NB4 (cell line): ENCODE data around the gene IFRD1.
"Not testable (repeated sequence)": the region's sequence is repeated elsewhere in the genome, so short reads cannot be mapped to it uniquely, and the experiment has no call there.

Source experiments
- DNase-seq: peaks from one replicate; pipeline ENCODE4 v3.0.0; 2010; ENCODE audit warnings: low read depth
- H3K4me3 ChIP-seq: one replicate; pipeline ENCODE4 v1.5.1; 2011; ENCODE audit warnings: mild to moderate bottlenecking, low read depth, low read length, moderate library complexity
- CTCF ChIP-seq: IDR thresholded peaks from one replicate; pipeline ENCODE4 v1.5.1; 2012; ENCODE audit warnings: low read depth, low read length
- MYC ChIP-seq: IDR thresholded peaks from 2 replicates; pipeline ENCODE4 v1.6.1; 2011; ENCODE audit warnings: low read depth, low read length
- POLR2A ChIP-seq: IDR thresholded peaks from 2 replicates; pipeline ENCODE4 v1.6.1; 2011; ENCODE audit warnings: mild to moderate bottlenecking; ENCODE audit not compliant: insufficient read length; ENCODE audit errors: extremely low read depth
- TF ChIP-seq, protein P1 (sequence below): IDR thresholded peaks from 2 replicates; pipeline ENCODE4 v1.6.1; 2011; ENCODE audit warnings: low read depth, low read length

Gene IFRD1

GRCh38 chr7:112510001-112510742, 59.9 kb downstream of the IFRD1 start:
- H3K4me3 ChIP-seq = no peak overlapping the region
- peak; percentile 66 for DNase-seq
- TF ChIP-seq MYC (0 out of 2 replicates have a peak, but pooled peaks have one; percentile 9), POLR2A (no peak), CTCF (no peak)
- TF ChIP-seq, protein P1, sequence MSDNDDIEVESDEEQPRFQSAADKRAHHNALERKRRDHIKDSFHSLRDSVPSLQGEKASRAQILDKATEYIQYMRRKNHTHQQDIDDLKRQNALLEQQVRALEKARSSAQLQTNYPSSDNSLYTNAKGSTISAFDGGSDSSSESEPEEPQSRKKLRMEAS = no peak

- H3K4me3 ChIP-seq = no peak overlapping the region
- DNase-seq = no peak
- TF ChIP-seq, protein P1 = no peak
- TF ChIP-seq MYC = no peak
- no peak for TF ChIP-seq CTCF
- no peak for TF ChIP-seq POLR2A
Measured at GRCh38 chr7:112510743-112511110, 60.5 kb downstream of the IFRD1 start.

DNA sequence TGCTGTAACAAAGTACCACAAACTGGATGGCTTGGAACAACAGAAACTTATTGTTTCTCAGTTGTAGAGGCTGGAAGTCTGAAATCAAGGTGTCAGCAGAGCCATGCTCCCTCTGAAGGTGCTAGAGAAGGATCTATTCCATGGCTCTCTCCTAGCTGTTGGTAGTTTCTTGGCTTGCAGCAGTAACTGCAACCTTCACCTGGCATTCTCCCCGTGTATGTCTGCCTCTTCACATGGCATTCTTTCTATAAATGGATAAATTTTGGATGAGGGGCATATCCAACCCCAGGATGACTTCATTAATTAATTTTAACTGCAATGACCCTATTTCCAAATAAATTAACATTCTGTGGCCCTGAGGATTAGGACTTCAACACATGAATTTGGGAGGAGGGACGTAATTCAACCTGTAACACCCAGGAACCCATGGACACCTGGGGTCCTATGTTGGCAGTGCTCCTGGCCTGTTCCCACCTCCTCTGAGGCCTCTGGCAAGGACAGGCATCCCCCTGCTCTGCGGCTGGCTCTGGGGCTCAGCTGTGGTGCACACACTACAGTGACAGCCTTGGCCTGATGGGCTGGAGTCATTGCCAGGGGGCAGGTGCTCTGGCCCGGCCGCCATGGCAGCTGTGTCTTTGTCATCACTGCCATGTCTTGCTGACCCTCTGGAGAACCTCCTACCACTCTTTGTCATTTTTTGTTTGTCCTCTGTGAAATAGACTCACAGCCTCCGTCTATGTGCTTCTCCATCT, 61.4 kb downstream of the IFRD1 start:
- no peak overlapping the region for H3K4me3 ChIP-seq
- TF ChIP-seq, protein P1 = no peak
- TF ChIP-seq POLR2A (no peak), CTCF (no peak), MYC (no peak)
- no peak for DNase-seq

DNA sequence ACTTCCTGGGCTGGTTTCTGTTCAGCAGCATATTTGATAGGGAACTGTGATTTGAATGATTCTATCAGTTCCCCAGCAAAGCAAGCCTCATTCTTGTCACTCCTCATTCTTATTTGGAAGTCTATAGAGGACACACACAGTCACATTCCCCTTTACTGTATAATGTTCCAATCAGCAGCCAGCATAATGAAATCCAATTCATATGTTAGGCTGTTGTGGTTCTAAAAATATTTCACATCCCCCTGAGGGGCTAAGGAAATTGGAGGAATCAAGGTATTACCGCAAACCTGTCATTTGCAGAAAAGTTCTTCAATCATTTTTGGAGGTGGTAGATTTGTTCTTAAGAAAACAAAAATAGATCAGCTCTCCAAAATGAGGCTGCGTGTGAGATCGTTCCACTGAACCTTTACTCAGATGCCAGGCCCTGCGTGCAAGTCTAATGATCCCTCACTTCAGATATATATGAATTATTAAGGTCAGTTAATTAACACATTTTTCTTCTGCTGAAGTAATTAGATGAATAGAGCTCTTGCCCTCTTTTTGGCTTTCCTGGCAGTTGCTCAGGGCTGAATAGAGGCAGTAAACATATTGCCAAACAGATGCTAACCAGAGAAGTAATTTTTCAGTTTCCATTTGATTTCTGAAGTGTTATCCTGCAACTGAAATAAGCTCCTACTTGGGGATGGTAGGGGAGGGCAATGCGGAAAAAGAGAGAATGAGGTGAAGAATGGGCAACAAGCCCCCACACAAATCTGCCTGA, 62.4 kb downstream of the IFRD1 start:
- no peak for DNase-seq
- TF ChIP-seq MYC = no peak
- TF ChIP-seq POLR2A = no peak
- TF ChIP-seq, protein P1 = no peak
- TF ChIP-seq CTCF = no peak
- H3K4me3 ChIP-seq = no peak overlapping the region

GRCh38 chr7:112515989-112516388, 65.7 kb downstream of the IFRD1 start:
- TF ChIP-seq CTCF = no peak
- no peak for TF ChIP-seq POLR2A
- no peak for TF ChIP-seq MYC
- TF ChIP-seq, protein P1 = no peak
- peak; percentile 25 for DNase-seq
- H3K4me3 ChIP-seq = no peak overlapping the region

DNA sequence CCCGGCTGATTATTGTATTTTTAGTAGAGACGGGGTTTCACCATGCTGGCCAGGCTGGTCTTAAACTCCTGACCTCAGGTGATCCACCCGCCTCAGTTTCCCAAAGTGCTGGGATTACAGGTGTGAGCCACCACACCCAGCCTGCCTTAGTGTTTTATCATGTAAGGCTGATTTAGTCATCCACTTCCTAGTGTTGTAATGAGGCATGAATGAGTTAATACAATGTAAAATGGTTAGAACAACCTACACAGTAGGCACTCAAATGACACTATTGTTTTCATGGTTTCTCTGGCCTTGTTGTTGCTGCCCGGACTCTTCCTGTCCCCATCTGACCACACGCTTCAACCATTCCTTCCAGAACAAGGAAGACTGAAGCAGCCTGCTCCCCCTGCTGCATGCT, 66.2 kb downstream of the IFRD1 start:
- not testable (repeated sequence) for H3K4me3 ChIP-seq, DNase-seq
